Measurements from ENCODE around the gene TGFBRAP1.
A peak's percentile ranks its signal among the peaks of the same experiment; 100 is the strongest.
"Not testable (repeated sequence)": the region's sequence is repeated elsewhere in the genome, so short reads cannot be mapped to it uniquely, and the experiment has no call there.

The TGFBRAP1 gene

GRCh38 chr2:105344704-105345345, 15.3 kb upstream of the TGFBRAP1 start:
- no peak for DNase-seq (ENCODE audit: low read depth)

DNA sequence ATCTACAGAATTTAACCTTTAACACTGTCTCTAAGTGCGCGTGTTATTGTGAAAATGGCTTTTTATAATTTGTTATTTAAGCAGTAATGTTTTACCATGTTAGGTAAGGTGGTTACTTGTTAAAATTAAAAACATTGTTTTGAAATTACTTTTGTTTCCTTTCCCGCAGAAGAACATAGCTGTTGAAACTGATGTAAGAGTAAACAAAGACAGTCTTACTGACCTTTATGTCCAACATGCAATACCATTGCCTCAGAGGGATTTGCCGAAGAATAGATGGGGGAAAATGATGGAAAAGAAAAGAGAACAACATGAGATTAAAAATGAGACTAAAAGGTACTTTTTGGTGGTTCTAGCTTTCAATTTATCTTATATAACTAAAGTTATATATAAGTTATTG, 9.9 kb upstream of the TGFBRAP1 start:
- no peak for DNase-seq (ENCODE audit: low read depth)

- no peak for DNase-seq (ENCODE audit: low read depth)
These were observed 8.5 kb upstream of the TGFBRAP1 start for GRCh38 chr2:105338020-105338385.

GRCh38 chr2:105337122-105338019, 7.8 kb upstream of the TGFBRAP1 start, which contains the start of gene C2orf49:
Gene C2orf49, plus strand, starts transcription at chr2:105337540. Its CDS starts 48 bp downstream, at chr2:105337588.
- peak; percentile 61 for DNase-seq (ENCODE audit: low read depth)

DNA sequence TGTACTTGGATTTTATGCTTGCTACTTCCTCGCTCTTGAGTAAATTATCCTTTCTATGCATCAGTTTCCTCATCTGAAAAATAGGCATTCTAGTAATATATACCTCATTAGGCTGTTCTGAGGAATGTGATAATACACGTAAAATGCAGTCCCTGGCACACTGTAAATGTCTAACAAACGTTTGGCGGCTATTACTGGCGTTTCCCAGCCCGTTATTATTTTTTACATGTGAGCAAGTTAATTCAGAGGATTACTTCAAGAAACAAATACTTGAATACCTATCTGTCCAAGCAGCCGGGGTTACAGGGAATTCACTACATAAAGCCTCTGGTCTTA, 7.2 kb upstream of the TGFBRAP1 start:
- no peak for DNase-seq (ENCODE audit: low read depth)

GRCh38 chr2:105335469-105335868, 5.9 kb upstream of the TGFBRAP1 start:
- DNase-seq (ENCODE audit: low read depth) = no peak

DNA sequence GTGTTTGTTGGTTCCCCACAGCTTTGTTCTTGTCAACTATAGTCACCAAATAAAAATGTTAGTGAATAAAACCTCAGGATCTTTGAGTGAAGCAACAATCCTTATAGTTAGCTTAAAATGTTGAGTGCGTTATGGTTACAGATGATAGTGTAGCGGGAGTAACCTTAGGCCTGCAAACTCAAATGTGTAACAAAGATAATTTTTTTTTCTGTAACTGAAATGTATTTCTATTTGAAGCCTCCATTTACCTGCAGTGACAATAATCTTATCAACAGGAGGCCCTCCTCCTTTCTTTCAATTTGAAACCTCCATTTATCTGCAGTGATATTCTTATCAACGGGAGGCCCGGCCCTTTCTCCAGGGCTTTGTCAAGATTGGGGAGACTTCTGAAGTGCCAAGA, 4.7 kb upstream of the TGFBRAP1 start:
- DNase-seq (ENCODE audit: low read depth) = no peak

DNA sequence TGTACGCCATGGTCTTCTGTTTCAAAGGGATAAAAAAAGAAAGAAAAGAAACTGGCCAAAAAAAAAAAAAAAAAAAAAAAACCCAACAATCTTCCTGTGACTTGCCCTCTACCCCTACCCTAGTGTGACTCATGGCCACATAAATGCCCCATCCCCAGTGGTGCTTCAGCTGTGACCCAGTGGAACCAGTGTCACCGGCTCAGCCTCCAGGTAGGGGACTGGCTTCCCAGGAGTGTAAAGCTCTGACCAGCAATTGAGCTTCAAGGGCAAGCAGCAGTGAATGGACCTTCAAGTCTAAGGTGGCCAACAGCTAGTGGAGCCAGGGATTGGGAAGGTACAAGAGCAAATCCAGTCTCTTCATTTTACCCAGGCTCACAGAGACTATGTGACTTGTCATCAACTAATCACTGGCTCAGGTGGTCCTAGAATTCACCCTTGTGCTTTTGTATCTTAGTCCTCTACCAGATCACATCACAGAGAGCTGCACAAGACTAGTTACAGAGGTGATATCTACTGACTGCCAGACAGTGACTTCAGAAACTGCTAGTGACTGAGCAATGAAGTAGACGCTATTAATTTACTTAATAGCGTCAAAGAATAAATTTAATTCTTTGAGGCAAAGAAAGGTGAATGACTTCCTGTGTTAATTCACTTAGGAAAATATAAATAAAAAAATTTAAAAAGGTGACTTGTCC, 1.3 kb upstream of the TGFBRAP1 start:
- no peak for DNase-seq (ENCODE audit: low read depth)

- no peak for DNase-seq (ENCODE audit: low read depth)
These were observed 359 bp downstream of the TGFBRAP1 start for GRCh38 chr2:105329197-105329554.

DNA sequence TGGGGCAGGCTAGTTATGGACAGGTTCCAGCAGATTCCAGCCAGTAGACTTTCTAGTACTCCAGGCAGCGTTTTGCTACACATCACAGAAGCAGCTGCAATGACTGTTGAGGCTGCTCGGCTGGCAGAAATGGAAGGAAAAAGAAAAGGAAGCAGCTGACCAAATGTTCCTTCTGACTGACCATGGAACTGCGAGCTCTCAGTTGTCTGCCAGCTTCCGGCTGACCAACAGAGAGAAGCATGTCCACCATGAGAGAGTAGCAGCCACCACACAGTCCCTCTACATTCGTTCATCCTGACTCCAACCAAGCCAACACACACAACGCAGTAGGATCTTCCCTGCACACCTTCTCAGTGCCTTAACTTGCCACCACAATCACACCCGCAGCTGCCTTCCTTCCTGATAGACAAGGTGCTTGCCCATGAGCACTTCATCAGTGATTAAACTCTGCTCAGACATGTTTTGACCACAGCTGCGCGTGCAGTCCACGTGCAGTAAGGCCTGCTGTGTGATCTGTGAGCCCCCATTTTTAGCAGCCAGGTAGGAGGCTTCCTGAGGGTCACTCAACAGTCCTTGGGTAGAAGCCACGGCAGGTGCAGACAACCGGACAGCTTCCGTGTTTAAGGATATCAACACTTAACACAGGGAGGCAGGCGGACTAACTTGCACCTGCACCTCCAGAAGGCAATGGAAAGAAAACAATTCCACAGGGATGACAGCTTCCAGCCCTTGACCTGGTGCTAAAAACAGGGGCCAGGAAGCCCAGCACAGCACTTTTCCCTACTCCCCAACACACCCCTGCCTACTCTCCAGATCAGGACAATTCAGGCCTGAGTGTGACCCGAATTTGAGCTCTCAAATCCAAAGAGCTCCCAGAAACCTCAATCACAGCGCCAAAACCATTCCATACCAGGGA, 996 bp downstream of the TGFBRAP1 start:
- DNase-seq (ENCODE audit: low read depth) = no peak

DNA sequence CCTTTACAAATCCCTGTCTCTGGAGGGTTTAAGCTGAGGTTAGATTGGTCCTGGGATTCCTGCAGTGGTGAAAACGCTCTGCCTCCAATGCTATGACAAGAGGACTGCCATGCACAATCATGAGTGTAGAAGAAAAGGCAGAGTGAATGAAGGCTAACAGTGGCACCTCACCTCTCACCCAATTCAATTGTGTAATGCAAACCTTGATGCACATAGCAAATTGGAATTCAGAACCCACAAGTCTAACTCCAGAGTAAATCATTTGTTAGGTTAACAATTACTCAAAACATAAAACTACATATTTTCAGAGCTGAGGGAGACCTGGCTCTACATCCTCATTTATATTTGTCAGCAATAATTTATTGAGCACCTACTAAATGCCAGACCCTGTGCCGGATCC, 1.8 kb downstream of the TGFBRAP1 start:
- DNase-seq (ENCODE audit: low read depth) = no peak

- DNase-seq (ENCODE audit: low read depth) = not testable (repeated sequence)
These were observed 2.3 kb downstream of the TGFBRAP1 start for GRCh38 chr2:105327271-105327670.

DNA sequence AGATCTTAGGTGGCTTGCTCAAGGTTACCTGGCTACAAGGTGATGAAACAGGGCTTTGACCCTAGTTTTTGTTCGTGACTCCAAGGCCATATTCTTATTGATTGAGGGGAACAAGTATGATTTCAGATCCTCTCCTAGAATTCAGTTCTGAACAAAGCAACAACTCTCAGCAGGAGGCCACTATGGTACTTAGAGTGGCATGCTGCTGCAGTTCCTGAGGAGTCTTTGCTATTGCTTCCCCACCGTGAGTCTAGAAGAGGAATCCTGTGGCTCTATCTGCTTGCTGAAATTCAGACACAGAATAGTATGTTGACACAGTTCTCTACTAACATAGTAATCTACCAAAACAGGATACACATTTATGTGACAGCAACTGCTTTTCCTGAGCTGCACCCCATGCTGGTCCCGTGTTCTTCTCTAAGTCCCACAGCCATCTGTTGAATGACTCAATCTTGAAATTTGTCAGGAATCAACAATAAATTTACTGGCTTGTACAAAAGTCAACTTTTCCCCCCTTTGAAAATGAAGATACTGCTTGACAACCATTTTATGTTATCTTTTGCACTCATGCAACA, 4.1 kb downstream of the TGFBRAP1 start:
- no peak for DNase-seq (ENCODE audit: low read depth)

GRCh38 chr2:105324732-105325131, 4.8 kb downstream of the TGFBRAP1 start:
- no peak for DNase-seq (ENCODE audit: low read depth)

DNA sequence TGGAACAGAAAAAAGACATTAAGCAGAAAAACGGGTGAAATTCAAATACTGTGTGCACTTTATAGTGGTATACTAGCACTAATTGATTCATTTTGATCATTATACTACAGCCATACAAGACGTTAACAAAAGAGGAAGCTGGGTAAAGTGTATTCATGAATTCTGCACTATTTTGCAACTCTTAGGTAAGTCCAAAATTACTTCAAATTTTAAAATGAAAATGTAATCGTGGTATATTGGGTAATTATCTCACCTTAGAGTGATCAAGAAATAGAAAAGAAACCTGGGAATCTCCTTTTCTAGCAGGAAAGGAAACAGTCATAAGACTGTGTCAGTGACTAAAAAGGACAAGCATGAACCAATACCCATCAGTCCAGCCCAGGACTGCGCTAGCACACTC, 5.4 kb downstream of the TGFBRAP1 start:
- no peak for DNase-seq (ENCODE audit: low read depth)

GRCh38 chr2:105323111-105323510, 6.4 kb downstream of the TGFBRAP1 start:
- no peak for DNase-seq (ENCODE audit: low read depth)

DNA sequence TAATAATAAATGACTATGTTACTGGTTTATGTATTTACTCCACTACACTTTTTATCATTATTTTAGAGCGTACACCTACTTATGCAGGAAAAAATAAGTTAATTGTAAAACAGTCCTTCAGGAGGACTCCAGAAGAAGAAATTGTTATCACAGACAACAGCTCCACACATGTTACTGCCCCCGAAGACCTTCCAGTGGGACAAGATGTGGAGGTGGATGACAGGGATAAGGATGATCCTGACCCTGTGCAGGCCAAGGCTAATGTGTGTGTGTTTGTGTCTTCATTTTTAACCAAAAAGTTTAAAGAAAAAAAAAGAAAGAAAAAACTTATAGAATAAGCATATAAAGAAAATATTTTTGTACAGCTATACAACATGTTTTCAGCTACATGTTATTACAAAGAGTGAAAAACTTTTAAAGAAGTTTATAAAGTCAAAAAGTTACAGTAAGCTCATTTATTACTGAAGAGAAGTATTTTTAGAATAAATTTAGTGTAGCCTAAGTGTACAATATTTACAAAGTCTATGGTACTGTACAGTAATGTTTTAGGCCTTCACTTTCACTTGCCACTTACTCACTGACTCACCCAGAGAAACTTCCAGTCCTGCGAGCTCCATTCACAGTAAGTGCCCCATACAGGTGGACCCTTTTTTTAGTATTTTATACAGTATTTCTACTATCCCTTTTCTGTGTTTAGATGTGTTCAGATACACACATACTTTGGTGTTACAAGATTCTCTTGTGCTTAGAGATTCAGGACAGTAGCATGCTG, 7.5 kb downstream of the TGFBRAP1 start:
- no peak for DNase-seq (ENCODE audit: low read depth)

GRCh38 chr2:105320651-105321215, 8.8 kb downstream of the TGFBRAP1 start:
- DNase-seq (ENCODE audit: low read depth) = no peak

- DNase-seq (ENCODE audit: low read depth) = no peak
These were observed 11.6 kb downstream of the TGFBRAP1 start for GRCh38 chr2:105317937-105318336.

GRCh38 chr2:105315314-105315713, 14.2 kb downstream of the TGFBRAP1 start:
- DNase-seq (ENCODE audit: low read depth) = no peak

DNA sequence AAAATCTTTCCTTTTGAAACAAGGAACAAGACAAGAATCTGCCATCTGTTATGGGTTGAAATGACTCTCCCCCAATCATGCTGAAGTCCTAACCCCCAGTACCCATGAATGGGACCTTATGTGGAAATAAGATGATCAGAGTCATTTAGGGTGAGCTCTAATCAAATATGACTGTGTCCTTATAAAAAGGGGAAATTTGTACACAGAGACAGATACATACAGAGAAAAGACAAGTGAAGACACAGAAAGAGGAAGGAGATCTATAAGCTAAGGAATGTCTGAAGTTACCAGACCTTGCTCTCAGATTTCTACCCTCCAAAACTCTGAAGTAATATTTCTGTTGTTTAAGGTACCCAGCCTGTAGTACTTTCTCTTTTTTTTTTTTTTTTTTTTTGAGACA, 15.7 kb downstream of the TGFBRAP1 start:
- no peak for DNase-seq (ENCODE audit: low read depth)
